HUDEP-2 (cell line): ENCODE results near the gene EOLA1.
"Not testable (repeated sequence)": the region's sequence is repeated elsewhere in the genome, so short reads cannot be mapped to it uniquely, and the experiment has no call there.

Experiments
- DNase-seq, 76 experiments: peaks; one replicate each; lab custom pipeline; 2025; ENCODE audit not compliant: unreplicated experiment in 76 of 76; lab: John Stamatoyannopoulos, UW

Gene EOLA1

GRCh38 chrX:149585631-149586030, 44.8 kb downstream of the EOLA1 start:
- not testable (repeated sequence) for DNase-seq

GRCh38 chrX:149587359-149587758, 46.5 kb downstream of the EOLA1 start, which contains the start of gene MAGEA9B:
Gene MAGEA9B (minus strand): TSS chrX:149587459. CDS start chrX:149583179, 4,280 bp downstream.
- DNase-seq, result not testable (repeated sequence)

GRCh38 chrX:149590993-149591392, 50.2 kb downstream of the EOLA1 start:
- DNase-seq, result not testable (repeated sequence)

- DNase-seq, result not testable (repeated sequence)
Measured at GRCh38 chrX:149595214-149595613, 54.4 kb downstream of the EOLA1 start, which contains the start of gene HSFX2. Gene HSFX2 (minus strand): TSS chrX:149595314. CDS start chrX:149594700, 614 bp downstream.

- not testable (repeated sequence) for DNase-seq
Measured at GRCh38 chrX:149595943-149596342, 55.1 kb downstream of the EOLA1 start.
